GM21367 (cell line): ENCODE results near the gene SKP1.

Source experiments
- ATAC-seq: cut with Tn5 transposase; IDR thresholded peaks from one replicate; pipeline ENCODE4 v1.9.1; 2021; ENCODE audit not compliant: unreplicated experiment

SKP1 gene

DNA sequence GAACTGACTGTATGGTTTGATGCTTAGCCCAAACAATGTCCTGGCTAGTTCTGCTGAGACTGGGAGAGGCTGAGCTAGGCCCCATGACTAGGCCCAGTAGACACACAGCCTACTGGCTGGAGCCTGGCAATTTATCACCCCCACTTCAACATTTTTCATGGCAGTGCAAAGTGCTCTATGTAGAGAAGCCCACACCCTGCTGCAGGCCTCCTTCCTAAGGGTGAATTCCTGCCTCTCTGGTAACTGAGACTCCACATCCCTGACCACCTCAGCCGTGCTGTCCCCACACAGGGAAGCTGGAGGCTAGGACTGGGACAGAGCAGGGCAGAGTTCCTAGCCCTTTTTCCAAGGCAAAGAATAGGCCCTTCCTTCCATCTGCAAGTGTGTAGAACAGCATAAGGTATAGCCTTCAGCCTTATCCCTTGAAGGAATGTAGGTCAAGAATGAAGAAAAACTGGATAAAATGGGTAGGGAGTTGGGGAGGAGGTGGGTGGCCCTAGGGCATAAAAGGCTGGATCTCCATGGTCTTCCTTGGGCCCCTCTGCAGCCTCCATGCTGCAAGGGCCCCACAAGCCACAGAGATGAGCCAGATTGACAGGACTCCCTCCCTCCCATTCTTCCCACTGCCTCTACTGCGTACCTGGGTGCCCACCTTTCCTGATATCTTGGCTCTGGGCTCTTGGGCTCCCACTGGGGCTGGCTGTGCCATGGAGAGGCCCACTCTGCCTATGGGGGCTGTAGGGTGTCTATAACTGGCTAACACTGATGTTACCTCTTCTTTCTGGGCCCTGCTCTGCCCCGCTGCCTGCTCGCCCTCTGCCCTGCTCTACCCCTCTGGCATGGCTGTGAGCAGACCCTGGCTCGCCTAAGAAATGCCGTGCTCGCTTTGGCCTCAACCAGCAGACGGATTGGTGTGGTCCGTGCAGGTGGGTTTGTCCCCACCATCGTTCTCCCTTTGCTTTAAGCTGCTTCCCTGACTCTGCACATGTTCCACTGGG is 32.5 kb downstream of the SKP1 start:
- no peak for ATAC-seq

DNA sequence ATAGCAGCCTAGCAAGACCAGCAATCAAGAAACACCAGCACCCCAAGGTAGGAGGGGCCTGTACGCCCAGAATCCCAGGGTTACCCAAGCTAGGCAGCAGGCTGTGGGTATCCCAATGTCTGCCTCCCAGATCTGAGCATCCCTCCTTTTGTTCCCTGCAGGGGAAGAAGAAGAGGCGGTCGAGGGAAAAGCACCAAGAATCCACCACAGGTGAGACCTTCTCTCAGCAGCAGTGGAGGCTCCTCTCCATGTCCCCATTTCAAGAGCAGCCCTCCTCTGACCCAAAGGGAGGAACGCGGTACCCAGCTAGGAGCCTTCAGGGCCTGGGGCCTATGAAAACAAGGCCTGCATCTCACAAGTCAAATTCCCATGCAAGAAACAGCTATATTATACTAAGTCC is 33.3 kb downstream of the SKP1 start:
- no peak for ATAC-seq

DNA sequence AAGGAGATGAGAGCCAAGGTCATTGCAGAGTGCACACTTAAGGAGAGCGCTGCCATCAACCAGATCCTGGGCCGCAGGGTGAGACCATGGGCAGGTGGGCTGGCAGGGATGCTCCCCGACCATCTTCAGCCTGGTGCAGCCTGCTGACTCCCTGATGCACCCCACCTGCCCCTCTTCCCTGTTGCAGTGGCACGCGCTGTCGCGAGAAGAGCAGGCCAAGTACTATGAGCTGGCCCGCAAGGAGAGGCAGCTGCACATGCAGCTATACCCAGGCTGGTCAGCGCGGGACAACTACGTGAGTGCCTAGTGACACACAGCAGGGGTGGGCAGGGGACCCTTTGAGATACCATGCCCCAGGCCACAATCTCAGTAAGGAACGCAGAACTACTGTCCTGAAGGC is 33.9 kb downstream of the SKP1 start:
- no peak for ATAC-seq

GRCh38 chr5:134142052-134142451 is 34.7 kb downstream of the SKP1 start:
- ATAC-seq, result no peak

DNA sequence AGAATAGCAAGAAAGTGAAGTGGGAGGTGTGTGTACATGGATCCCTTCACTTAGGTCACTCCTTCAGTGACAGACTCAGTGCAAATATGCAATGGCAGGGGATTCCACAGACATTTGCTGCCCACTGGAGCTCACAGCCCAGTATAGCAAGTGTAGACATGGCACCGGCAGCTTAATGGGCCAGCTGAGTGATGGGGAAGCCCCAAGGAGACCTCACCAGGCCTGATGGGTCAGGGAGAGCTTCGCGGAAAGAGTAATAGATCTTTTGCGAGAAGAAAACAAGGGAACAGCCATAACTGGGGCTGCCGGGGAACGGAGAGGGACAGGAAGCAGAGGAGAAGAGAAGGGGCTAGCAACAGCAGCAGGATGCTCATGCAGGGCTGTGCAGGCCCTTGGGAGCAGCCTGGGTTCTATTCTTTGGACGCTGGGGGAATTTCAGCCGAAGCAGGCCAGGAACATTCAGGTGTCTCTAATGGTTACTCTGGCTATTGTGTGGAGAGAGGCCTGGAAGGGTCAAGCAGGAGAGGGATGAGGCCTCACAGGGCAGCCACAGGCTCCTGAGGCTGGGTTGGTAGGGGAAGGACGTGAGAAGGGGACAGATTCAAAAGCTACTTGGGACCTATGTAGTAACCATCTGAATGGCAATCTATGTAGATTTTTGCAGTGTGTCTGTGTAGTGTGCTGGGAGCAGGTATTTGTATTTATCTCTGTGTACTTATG is 35.3 kb downstream of the SKP1 start:
- no peak for ATAC-seq

GRCh38 chr5:134140530-134141201 is 36.1 kb downstream of the SKP1 start:
- no peak for ATAC-seq

DNA sequence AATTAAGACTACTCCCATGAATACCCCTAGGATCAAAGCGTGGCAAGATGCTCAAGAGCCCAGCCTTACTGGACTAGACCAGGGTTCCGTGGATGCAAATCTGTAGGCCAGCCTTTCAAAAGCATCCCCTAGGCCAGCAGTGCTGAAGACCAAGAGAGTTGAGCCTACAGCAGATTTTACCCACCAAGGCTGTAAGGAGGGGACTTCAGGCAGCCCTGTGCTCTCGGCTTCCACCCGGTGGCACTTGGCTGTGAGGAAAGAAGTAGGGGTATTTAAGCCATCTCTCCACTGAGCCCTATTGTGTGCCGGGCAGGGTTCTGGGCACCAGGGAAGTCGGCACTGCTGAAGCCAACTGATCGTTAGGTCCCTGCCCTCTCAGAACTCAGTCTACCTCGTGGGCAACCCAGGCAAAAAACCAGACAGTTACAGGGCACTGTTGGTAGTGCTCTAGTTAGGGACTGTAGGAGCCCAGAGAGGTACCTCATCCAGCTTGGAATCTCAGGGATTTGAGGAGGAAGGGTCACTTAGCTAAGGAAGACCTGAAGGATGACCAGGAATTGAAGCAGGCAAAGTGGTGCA is 36.8 kb downstream of the SKP1 start:
- ATAC-seq, result no peak

- no peak for ATAC-seq
These were observed 37.3 kb downstream of the SKP1 start for GRCh38 chr5:134139377-134139851.

DNA sequence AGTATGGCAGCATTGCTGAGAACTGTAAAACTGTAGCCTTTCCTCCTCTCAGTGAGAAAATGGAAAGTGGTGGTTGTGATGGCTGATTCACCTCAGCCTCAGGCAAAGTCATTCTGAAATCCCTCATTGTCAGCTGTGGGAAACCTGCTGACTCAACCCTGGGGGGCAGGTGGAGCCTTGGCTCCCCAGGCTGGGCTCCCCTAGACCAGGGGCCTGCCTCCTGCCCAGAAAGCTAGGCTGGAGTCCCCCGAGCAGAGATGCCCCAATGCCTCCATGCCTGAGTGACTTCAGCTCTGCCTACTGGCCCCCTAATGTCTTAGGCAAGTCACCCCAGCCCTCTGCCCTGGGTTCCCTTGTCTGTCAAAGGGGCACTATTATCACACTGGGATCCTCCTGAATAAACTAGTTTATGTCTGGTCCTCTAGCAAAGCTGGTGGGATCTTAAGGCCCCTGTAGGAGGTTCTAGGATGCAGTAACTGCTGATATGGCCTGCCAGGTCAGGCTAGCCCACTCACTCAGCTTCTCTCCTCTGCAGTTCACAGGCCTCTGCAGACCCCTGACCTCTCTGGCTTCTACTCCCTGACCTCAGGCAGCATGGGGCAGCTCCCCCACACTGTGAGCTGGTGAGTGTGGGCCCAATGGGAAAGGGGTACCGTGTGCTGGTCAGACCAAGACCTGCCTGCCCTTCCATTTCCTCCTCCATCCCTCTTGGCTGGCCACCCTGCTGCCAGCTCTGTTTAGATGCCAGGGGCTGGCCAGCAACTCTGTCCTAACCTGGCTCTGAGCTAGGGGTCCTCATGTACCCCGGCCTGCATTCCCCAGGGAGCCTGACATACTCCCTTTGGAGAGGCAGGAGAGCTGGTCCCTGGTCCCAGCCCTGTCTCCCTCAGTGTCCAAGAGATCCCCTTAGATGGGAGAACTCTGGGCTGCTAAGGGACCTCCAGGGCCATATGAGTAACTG is 38.1 kb downstream of the SKP1 start:
- peak; percentile 65 for ATAC-seq

GRCh38 chr5:134136771-134137170 is 40.0 kb downstream of the SKP1 start:
- ATAC-seq, result no peak

DNA sequence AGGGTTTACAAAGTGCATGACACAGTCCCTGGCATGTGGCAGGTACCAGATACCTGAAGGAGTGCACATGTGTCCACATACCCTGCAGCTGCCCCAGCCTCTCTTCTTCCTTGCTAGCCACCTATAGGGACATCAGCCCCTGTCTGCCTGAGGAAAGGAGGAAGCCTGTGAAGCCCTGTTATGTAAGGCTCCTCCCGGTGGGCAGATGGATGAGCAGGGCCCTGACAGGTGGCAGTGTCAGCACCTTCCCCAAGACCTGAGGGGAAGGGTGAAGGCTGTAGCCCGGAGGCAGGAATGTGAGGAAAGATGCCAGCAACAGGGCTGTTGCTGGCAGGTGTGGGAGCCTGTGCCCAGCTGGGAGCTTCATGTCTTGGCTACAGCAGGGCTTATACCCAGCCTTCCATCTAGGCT is 40.5 kb downstream of the SKP1 start:
- no peak for ATAC-seq

GRCh38 chr5:134135091-134135655 is 41.6 kb downstream of the SKP1 start:
- ATAC-seq, result no peak

- no peak for ATAC-seq
These were observed 42.7 kb downstream of the SKP1 start for GRCh38 chr5:134133995-134134541.

DNA sequence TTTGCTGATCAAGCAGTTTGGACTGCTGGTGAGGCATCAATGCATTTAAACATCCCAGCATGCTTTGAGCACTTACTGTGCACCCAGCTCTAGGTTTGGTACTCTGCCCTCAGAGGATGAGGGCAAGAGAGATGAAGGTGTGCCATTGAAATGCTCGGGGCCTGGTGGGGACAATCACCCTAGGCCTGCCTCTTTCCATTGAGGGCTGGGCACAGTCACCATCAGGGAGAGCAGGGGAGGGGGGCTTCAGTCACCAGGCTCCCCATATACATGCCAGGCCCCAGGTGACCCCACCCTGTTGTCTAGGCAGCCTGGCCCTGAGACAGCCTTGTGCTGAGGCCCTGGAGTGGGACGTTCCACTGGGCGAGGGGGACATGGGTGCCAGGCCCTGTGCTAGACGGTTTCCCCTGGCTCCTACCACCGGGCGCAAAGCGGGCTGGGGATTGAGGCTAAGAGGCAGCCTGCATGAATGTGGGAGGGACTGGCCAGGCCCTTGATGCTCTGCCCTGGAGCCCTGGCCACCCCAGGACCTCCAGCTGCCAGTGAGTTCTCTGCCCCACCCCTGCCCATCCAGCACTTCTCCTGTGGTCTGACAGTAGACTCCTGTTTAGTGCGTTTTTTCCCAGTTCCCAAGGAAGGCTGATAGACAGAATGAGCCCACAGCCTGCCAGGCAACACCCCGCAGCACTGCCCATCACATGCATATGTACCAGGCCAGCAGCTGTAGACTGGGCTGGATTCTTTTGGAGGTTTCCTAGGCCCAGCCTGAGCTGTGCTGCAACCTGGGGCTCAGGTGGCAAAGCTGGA is 43.4 kb downstream of the SKP1 start:
- ATAC-seq, result no peak

DNA sequence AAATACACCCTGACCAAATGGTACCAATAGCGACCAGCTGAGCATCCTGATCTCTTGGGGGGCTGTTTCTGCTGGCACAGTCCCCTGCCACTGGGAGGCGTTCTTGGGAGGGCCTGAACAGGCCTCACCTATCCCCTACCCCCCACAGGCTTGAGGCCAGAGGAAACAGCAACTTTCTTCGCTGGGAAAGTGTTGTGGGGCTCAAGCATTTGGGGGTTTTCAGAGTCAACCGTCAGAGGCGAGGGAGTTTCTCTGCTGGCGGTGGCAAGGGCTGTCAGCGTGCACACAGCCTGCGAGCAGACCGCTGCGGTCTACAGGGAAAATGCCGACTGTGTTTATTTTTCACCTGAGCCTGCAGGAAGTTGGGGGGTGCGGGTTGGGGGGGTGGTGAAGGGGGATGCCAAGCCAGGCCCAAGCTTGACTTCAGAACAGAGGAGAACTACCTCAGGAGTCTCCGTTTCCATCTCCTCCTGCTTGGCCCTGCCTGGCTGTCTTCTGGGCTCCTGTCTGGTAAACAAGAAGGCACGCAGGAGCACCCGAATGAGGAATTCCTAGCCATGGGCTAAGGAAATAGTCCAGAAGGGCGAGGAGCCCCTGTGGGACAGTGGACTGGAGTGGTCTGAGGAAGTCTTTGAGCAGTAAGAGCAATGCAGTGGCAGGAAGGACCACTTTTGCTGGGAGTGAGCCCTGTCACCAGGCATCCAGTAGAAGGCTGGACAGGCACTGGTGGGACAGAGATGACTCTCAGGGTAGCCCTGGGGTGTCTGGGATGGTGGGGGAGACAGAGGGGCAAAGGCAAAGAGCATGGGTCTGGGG is 44.2 kb downstream of the SKP1 start:
- ATAC-seq, result peak; percentile 50

DNA sequence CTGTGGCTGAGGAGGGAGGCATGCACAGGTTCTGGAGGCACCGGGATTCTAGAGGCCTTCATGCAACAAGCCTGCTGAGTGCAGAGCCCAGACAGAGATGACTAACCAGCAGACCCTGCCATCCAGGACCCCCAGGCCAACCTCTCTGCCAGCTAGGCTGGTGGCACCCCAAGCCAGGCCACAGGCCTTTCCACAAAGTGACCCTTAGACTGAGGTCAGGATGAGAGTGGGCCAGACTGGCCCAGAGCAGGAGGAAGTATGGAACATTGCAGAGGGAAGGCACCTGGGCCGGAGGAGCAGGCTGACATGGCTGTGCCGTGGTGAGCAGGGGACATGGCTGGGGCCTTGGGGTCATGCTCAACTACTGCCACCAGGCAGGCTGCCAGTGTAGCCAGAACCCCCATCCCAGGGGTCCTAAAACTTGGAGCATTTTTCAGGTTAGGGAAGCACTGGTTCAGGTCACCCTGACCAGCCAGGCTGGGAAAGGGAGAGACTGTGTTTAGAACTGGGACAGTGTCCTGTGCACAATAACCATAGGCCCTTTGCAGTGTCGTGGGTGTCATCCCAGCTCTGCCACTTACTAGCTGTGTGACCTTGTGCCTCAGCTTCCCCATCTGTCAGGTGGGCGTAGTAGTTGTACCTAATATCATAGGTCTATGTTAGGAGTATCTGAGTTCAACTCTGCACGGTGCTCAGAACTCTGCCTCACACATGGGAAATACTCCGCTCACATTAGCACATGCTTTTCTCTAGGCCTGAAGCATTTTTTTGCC is 45.0 kb downstream of the SKP1 start:
- no peak for ATAC-seq

DNA sequence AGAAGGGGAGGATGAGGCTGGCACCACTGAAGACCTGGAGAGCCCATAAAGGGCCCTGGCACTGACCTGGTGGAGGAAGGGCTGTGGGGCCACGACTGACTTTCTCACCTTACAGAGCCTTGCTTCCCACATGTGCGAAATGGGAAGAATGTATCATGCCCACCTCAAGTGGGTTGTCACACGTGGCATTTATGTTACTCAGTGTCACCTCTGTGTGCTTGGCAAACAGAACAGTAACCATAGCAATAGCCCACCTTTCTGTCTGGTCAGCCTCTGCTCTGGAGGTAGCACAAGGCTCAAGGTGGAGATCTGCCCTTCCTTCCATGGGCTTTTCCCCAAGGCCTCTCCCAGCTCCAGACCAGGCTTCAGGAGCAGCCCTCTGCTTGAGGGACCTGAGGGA is 45.6 kb downstream of the SKP1 start:
- no peak for ATAC-seq
